ENCODE data around the gene CLEC12A. TPM values are rescaled to one million over a fixed set of nuclear protein-coding genes. Genes with fewer than 3 reads are reported as not detected.

The CLEC12A gene
- total RNA-seq, 1 donor from 2014 or later = not detected

GRCh38 chr12:10031321-10031720 is 60.1 kb downstream of the CLEC12A start:
- no peaks in the 10 kb centered on the region for H3K36me3 Mint-ChIP-seq (ENCODE audit: low read depth)
- no peaks in the 10 kb centered on the region for H3K9me3 Mint-ChIP-seq (ENCODE audit: low read depth)
- peaks cover 26% of the 10 kb centered on the region for H3K4me1 Mint-ChIP-seq (ENCODE audit: low read depth)
- H3K27ac Mint-ChIP-seq (ENCODE audit: unreplicated experiment) = peak overlapping the region; percentile 86
- no peak for TF ChIP-seq CTCF (IDR thresholded peaks at IDR 0.05)
- no peaks in the 10 kb centered on the region for H3K27me3 Mint-ChIP-seq (ENCODE audit: low read depth)
- DNase-seq (ENCODE audit: low spot score) = no peak
- no peak overlapping the region for H3K4me3 Mint-ChIP-seq (ENCODE audit: unreplicated experiment)

- Mint-ChIP-seq H3K27me3 (ENCODE audit: low read depth) (no peaks in the 10 kb centered on the region), H3K27ac (ENCODE audit: unreplicated experiment) (peak overlapping the region; percentile 86), H3K4me3 (ENCODE audit: unreplicated experiment) (no peak overlapping the region), H3K9me3 (ENCODE audit: low read depth) (no peaks in the 10 kb centered on the region), H3K4me1 (ENCODE audit: low read depth) (peaks cover 26% of the 10 kb centered on the region), H3K36me3 (ENCODE audit: low read depth) (no peaks in the 10 kb centered on the region)
- peak; percentile 22 for DNase-seq (ENCODE audit: low spot score)
- TF ChIP-seq CTCF (IDR thresholded peaks at IDR 0.05) = no peak
These were observed 60.6 kb downstream of the CLEC12A start for GRCh38 chr12:10031771-10032175.

- no peak overlapping the region for H3K27ac Mint-ChIP-seq (ENCODE audit: unreplicated experiment)
- DNase-seq (ENCODE audit: low spot score) = no peak
- TF ChIP-seq CTCF (IDR thresholded peaks at IDR 0.05) = peak; percentile 86
- H3K4me3 Mint-ChIP-seq (ENCODE audit: unreplicated experiment) = no peak overlapping the region
- H3K36me3 Mint-ChIP-seq (ENCODE audit: low read depth) = no peaks in the 10 kb centered on the region
- H3K4me1 Mint-ChIP-seq (ENCODE audit: low read depth) = peaks cover 21% of the 10 kb centered on the region
- no peaks in the 10 kb centered on the region for H3K27me3 Mint-ChIP-seq (ENCODE audit: low read depth)
- H3K9me3 Mint-ChIP-seq (ENCODE audit: low read depth) = no peaks in the 10 kb centered on the region
These were observed 62.8 kb downstream of the CLEC12A start for GRCh38 chr12:10033783-10034545.

Other genes starting within 250 kb of the CLEC12A start
- gene CLECL1, start 238.3 kb upstream of the CLEC12A start, total RNA-seq = not detected in 3 replicates
- not detected in 3 replicates for gene CD69, start 210.5 kb upstream of the CLEC12A start, total RNA-seq
- not detected in 3 replicates for gene KLRF1, start 143.9 kb upstream of the CLEC12A start, total RNA-seq
- not detected in 3 replicates for gene CLEC2B, start 102.1 kb upstream of the CLEC12A start, total RNA-seq
- not detected in 3 replicates for gene KLRF2, start 89.9 kb upstream of the CLEC12A start, total RNA-seq
- 0.62 to 0.67 TPM in 2 of 3 replicates, not detected in the other for gene CLEC2A, start 39.0 kb upstream of the CLEC12A start, total RNA-seq
- not detected in 3 replicates for gene CLEC1B, start 27.7 kb downstream of the CLEC12A start, total RNA-seq
- gene CLEC12B, start 39.2 kb downstream of the CLEC12A start, total RNA-seq = not detected in 3 replicates
- not detected in 3 replicates for gene CLEC9A, start 59.3 kb downstream of the CLEC12A start, total RNA-seq
- not detected in 3 replicates for gene CLEC1A, start 127.6 kb downstream of the CLEC12A start, total RNA-seq
- gene CLEC7A, start 158.8 kb downstream of the CLEC12A start, total RNA-seq = not detected in 3 replicates
- 0.28 TPM in 1 of 3 replicates, not detected in the others for gene OLR1, start 200.7 kb downstream of the CLEC12A start, total RNA-seq
- not detected in 3 replicates for gene TMEM52B, start 207.6 kb downstream of the CLEC12A start, total RNA-seq
- gene GABARAPL1, start 241.5 kb downstream of the CLEC12A start, total RNA-seq = 41.6 to 53.0 TPM (median 47.7 TPM) in 3 replicates